ENCODE data around the gene SCN2B.

The SCN2B gene

DNA sequence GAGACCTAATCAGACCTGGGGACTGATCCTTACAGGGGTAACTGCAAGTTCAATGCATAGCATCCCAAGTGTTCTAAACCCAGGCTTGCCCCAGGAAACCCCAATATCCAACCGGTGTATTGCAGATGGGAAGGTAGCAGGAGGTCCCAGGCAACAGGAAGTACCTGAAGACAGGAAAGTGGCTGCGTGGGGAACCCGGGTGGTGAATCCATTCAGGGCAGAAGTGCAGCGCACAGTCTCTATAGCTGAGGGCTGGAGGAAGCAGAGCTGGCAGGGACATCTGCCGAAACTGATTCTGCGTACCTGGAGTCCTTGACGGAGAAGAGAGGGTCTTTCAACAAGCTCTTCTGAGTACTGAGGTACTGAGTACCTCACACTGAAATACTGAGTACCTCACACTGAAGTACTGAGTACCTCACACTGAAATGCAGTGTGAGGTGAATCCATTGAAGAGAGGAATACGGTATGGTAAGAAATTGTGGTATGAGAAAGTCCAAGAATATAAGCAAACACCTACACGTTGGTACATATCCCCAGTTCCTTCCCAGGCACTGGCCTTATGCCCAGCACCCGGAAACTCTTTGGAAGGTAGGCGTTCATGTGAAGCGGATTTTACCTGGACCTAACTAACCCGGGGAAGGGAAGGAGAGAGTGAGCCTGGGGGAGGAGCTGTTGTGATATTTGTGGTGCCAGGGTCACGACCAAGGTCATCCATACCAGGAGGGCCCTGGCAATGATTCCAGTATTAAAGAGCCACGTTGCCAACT is 43.9 kb downstream of the SCN2B start:
- no peak for DNase-seq

DNA sequence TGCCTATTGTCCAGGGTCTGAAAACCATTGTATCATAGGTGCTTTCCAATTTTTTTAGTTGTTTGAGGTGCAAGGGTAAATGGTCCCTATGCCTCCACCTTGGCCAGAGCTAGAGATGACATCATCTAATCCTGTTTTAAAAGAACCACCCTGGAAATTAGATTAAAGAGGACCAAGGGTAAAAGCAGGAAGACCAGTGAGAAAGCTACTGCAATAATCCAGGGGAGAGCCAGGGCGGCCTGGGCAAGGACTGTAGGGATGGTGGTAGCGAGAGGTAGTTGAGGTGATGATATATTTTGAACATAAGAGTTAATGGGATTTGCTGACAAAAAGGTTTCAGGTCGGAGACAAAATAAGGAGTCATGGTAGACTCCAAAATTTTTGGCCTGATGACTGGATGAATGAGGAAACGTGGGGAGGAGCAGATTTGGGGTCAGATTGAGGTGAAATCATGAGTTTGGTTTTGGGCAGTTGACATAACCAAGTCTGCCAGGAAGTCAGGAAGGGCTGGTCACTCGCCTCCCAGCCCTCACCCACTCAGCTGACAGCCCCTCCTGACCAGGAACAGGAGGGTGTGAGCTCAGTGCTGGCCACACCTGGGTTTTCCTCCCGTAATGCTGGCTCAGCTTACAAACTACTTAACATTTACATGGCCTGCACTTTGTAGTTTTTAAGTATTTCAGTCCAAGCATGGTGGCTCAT is 46.8 kb downstream of the SCN2B start:
- no peak for DNase-seq

DNA sequence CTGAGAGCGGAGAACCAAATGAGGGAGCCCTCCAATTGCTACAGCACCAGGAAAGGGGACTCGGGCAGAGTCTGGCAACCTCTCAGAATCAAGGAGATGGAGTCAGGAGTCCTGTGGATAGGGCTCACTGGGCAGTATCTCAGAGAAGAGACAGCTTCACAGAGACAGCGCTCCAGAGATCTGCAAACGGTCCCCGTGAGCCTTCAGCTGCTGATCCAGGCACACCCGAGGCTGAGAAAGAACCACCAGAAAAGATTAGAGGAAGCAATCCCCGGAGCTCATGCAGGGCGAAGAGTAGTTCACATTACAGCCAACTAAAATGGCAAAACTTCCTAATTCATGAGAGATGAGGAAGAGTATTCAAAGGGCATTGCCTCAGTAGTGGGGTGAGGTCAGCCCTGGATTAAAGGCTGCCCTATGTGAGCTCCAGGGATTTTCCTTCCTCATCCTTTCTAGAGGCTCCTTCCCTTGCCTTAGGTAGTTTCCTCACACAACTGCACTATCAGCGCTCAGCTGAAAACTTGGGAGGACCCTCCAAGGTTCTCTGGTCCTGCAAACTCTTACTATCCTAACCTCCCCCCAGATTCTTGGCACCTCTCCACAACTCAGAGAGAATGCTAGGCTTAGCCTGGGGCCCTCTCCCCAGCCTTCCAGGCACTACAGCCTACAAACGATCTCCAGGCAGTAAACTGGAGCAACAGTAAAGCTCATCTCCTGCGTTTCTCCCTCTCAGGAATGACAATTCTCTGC is 47.5 kb downstream of the SCN2B start:
- DNase-seq, result no peak

DNA sequence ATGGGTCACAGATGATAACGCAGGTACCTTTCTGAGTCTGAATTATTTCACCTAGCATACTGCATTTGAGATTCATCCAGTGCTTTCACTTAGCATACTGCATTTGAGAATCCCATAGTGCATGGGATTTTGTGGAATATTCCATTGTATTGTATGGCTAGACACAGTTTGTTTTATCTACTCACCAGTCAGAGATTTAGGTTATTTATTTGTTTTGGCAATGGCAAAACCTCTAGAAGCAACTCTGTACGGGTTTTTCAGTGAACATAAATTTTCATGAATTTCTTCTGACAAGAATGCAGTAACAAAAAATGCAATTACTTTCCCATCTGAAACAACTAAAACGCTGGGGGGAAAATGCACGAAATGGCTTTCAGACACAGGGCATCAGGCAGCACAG is 48.1 kb downstream of the SCN2B start:
- no peak for DNase-seq

GRCh38 chr11:118126082-118126838 is 50.2 kb downstream of the SCN2B start:
- no peak for DNase-seq

GRCh38 chr11:118124929-118125535 is 51.4 kb downstream of the SCN2B start:
- no peak for DNase-seq

- no peak for DNase-seq
Measured at GRCh38 chr11:118120793-118121192, 55.6 kb downstream of the SCN2B start.

- DNase-seq, result no peak
Measured at GRCh38 chr11:118117790-118118601, 58.4 kb downstream of the SCN2B start.

GRCh38 chr11:118115048-118115447 is 61.4 kb downstream of the SCN2B start:
- no peak for DNase-seq

GRCh38 chr11:118114266-118114665 is 62.2 kb downstream of the SCN2B start:
- DNase-seq, result no peak

- no peak for DNase-seq
Measured at GRCh38 chr11:118112711-118113430, 63.6 kb downstream of the SCN2B start.
